Measurements from ENCODE around the gene MOV10. TPM values are rescaled to one million over a fixed set of nuclear protein-coding genes. Genes with fewer than 3 reads are reported as not detected.
A peak's percentile ranks its signal among the peaks of the same experiment; 100 is the strongest.

The MOV10 gene
- total and polyA plus RNA-seq, 2 of the 13 experiments (the other 11 are each of a cell fraction or from before 2014, with no cell fraction given): 56.4 to 58.2 TPM

GRCh38 chr1:112716133-112716720 lies 41.8 kb downstream of the MOV10 start (continued):
- no peak for TF ChIP-seq ZNF572 (CRISPR knock-in tag; IDR thresholded peaks at IDR 0.05)
- TF ChIP-seq NCOA1 (CRISPR knock-in tag; IDR thresholded peaks at IDR 0.05): no peak
- TF ChIP-seq STAT5B (CRISPR knock-in tag; IDR thresholded peaks at IDR 0.05): no peak
- no peak for TF ChIP-seq ZFP36L1 (CRISPR knock-in tag; IDR thresholded peaks at IDR 0.05)
- TF ChIP-seq ZNF3 (CRISPR knock-in tag; IDR thresholded peaks at IDR 0.05): no peak
- no peak for TF ChIP-seq PITX1 (CRISPR knock-in tag; IDR thresholded peaks at IDR 0.05)
- TF ChIP-seq GABPA (IDR thresholded peaks at IDR 0.05; ENCODE audit: low read depth, low read length): no peak
- TF ChIP-seq GABPA (CRISPR knock-in tag; IDR thresholded peaks at IDR 0.05; ENCODE audit: low read depth): no peak
- TF ChIP-seq FLYWCH1 (CRISPR knock-in tag; IDR thresholded peaks at IDR 0.05): no peak
- TF ChIP-seq NR2C2 (CRISPR knock-in tag; IDR thresholded peaks at IDR 0.05; ENCODE audit: borderline replicate concordance): no peak
- TF ChIP-seq ZBTB3 (CRISPR knock-in tag; IDR thresholded peaks at IDR 0.05; ENCODE audit: borderline replicate concordance, low read depth): no peak
- TF ChIP-seq KLF9 (CRISPR knock-in tag; IDR thresholded peaks at IDR 0.05; ENCODE audit: low read depth): no peak
- peak; percentile 17 for TF ChIP-seq ZFP91 (CRISPR knock-in tag; IDR thresholded peaks at IDR 0.05; ENCODE audit: borderline replicate concordance)
- TF ChIP-seq TBL1XR1 (IDR thresholded peaks at IDR 0.05; ENCODE audit: borderline replicate concordance, low read length, partially characterized antibody): no peak
- TF ChIP-seq ZNF597 (CRISPR knock-in tag; IDR thresholded peaks at IDR 0.05): no peak
- no peak for TF ChIP-seq ZNF33B (CRISPR knock-in tag; IDR thresholded peaks at IDR 0.05)
- TF ChIP-seq ZNF331 (CRISPR knock-in tag; IDR thresholded peaks at IDR 0.05): 0 out of 2 replicates have a peak, but pooled peaks have one; percentile 61
- TF ChIP-seq ZNF550 (CRISPR knock-in tag; IDR thresholded peaks at IDR 0.05; ENCODE audit: borderline replicate concordance): no peak
- TF ChIP-seq NPAS2 (CRISPR knock-in tag; IDR thresholded peaks at IDR 0.05; ENCODE audit: borderline replicate concordance): no peak
- TF ChIP-seq RFX1 (IDR thresholded peaks at IDR 0.05): no peak
- no peak for TF ChIP-seq ZNF281 (CRISPR knock-in tag; IDR thresholded peaks at IDR 0.05; ENCODE audit: borderline replicate concordance)
- TF ChIP-seq NCOA2 (CRISPR knock-in tag; IDR thresholded peaks at IDR 0.05): no peak; the same call in 1 of the 2 replicates
- no peak for TF ChIP-seq ARNTL (CRISPR knock-in tag; IDR thresholded peaks at IDR 0.05)
- no peak for TF ChIP-seq ZNF235 (CRISPR knock-in tag; IDR thresholded peaks at IDR 0.05; ENCODE audit: borderline replicate concordance)
- no peak for TF ChIP-seq ZBTB25 (CRISPR knock-in tag; IDR thresholded peaks at IDR 0.05)
- TF ChIP-seq RCOR2 (CRISPR knock-in tag; IDR thresholded peaks at IDR 0.05): no peak
- no peak for TF ChIP-seq MAFF (IDR thresholded peaks at IDR 0.05; ENCODE audit: low read depth, low read length)
